Panc1 (cell line): ENCODE results near the gene CCDC192. TPM values are rescaled to one million over a fixed set of nuclear protein-coding genes. Genes with fewer than 3 reads are reported as not detected.

Experiments used
- ATAC-seq: fragments of 200-7000 bp; cut with Tn5 transposase; 2 replicates; pipeline ENCODE4 v1.9.1; 2020; ENCODE audit warnings: mild to moderate bottlenecking, moderate library complexity
- BruUV-seq: library from RNA; stranded (reverse); fragments of 400-500 nt; replicated peaks from 2 replicates; lab custom pipeline; 2021; lab: Mats Ljungman, UMichigan
- CTCF ChIA-PET: fragments of 300-600 bp; sonication (Branson Sonifier 250); formaldehyde crosslinking; loops from one replicate; lab custom pipeline; 2022; ENCODE audit warnings: antibody characterized with exemption; lab: Charles Lee
- POLR2A ChIA-PET: fragments of 300-600 bp; sonication (Branson Sonifier 250); formaldehyde crosslinking; loops from one replicate; lab custom pipeline; 2022; ENCODE audit warnings: antibody characterized with exemption; lab: Charles Lee
- DNase-seq: peaks from one replicate; pipeline ENCODE4 v3.0.0-alpha.2; 2010; ENCODE audit warnings: low read depth, low spot score
- H3K27ac ChIP-seq: 2 replicates; pipeline ENCODE4 v1.5.1; 2011; ENCODE audit warnings: mild to moderate bottlenecking, low read length, inconsistent platforms
- H3K27me3 ChIP-seq: fragments of 200-500 bp; sonication (Bioruptor generic); 2 replicates; pipeline ENCODE4 v1.6.0; 2014; ENCODE audit warnings: low read length, inconsistent platforms; ENCODE audit not compliant: control insufficient read depth, insufficient read depth
- H3K36me3 ChIP-seq: fragments of 200-500 bp; sonication (Bioruptor generic); 2 replicates; pipeline ENCODE4 v1.5.1; 2014; ENCODE audit warnings: inconsistent platforms, mild to moderate bottlenecking, low read length, moderate library complexity; ENCODE audit not compliant: control insufficient read depth, insufficient read depth
- H3K4me1 ChIP-seq: 2 replicates; pipeline ENCODE4 v1.5.1; 2011; ENCODE audit warnings: inconsistent platforms, mild to moderate bottlenecking, low read length, moderate library complexity; ENCODE audit not compliant: control insufficient read depth, insufficient read depth
- H3K4me3 ChIP-seq, 2 experiments: 2 replicates each; pipeline ENCODE4 v1.5.1; 2011 to 2012; ENCODE audit warnings: low read depth in 2 of 2, low read length in 2 of 2, mild to moderate bottlenecking in 2 of 2, inconsistent platforms in 1 of 2, moderate library complexity in 1 of 2
- H3K9me3 ChIP-seq: fragments of 200-500 bp; sonication (Bioruptor generic); 2 replicates; pipeline ENCODE4 v1.5.1; 2014; ENCODE audit warnings: low read depth, mild to moderate bottlenecking, inconsistent platforms, low read length, moderate library complexity; ENCODE audit not compliant: control insufficient read depth, insufficient read depth
- POLR2AphosphoS5 ChIP-seq: IDR thresholded peaks from 2 replicates; pipeline ENCODE4 v1.6.1; 2012; ENCODE audit warnings: mild to moderate bottlenecking, low read depth, low read length, moderate library complexity
- REST ChIP-seq, 2 experiments: IDR thresholded peaks; 2 replicates each; pipeline ENCODE4 v1.6.1; 2011 to 2012; ENCODE audit warnings: low read depth in 2 of 2, control low read depth in 1 of 2, low read length in 1 of 2, mild to moderate bottlenecking in 1 of 2, moderate library complexity in 1 of 2; ENCODE audit not compliant: insufficient read depth in 1 of 2
- SIN3A ChIP-seq: IDR thresholded peaks from 2 replicates; pipeline ENCODE4 v1.6.1; 2012; ENCODE audit warnings: low read depth, mild to moderate bottlenecking, low read length, moderate library complexity, borderline replicate concordance; ENCODE audit not compliant: insufficient read depth
- TCF7L2 ChIP-seq: IDR thresholded peaks from 2 replicates; pipeline ENCODE4 v1.6.1; 2011; ENCODE audit warnings: mild to moderate bottlenecking, low read depth, low read length, inconsistent platforms
- in situ Hi-C: cut with HindIII; loops from 2 replicates; pipeline ENCODE4 v1.10.0; 2016; ENCODE audit warnings: low sequenced_read_pairs, low pct_unique_long_range_greater_than_20kb
- intact Hi-C: fragments of 100-400 bp; cut with micrococcal nuclease; formaldehyde crosslinking; loops from one replicate; pipeline ENCODE4 v1.10.0; 2022; ENCODE audit not compliant: unreplicated experiment
- total RNA-seq: library from RNA; stranded (reverse); gene quantifications from one replicate; pipeline ENCODE4 v1.2.1, GENCODE V29; 2021; ENCODE audit not compliant: unreplicated experiment
- TF ChIP-seq, protein P1 (sequence below): fragments of 450-650 bp; IDR thresholded peaks from 2 replicates; pipeline ENCODE4 v1.5.1; 2017; ENCODE audit warnings: mild to moderate bottlenecking

The CCDC192 gene
- total RNA-seq, 1 experiment from 2014 or later, result not detected

GRCh38 chr5:127848098-127848497, 144.9 kb downstream of the CCDC192 start:
- intact Hi-C loops (no loop called here), in situ Hi-C loops (no loop called here)
- ATAC-seq (no peak), DNase-seq (no peak)
- no peak overlapping the region for H3K27ac ChIP-seq
- no peak overlapping the region for H3K4me3 ChIP-seq
- POLR2A ChIA-PET, result no interaction called here
- no peaks in the 10 kb centered on the region for H3K36me3 ChIP-seq
- no peaks in the 10 kb centered on the region for H3K27me3 ChIP-seq
- TF ChIP-seq TCF7L2 (no peak), REST (IDR thresholded peaks at IDR 0.05; ENCODE audit: insufficient read depth in 1 of 2, low read depth in 2 of 2, low read length in 1 of 2) (no peak), SIN3A (no peak), POLR2AphosphoS5 (no peak)
- TF ChIP-seq, protein P1, sequence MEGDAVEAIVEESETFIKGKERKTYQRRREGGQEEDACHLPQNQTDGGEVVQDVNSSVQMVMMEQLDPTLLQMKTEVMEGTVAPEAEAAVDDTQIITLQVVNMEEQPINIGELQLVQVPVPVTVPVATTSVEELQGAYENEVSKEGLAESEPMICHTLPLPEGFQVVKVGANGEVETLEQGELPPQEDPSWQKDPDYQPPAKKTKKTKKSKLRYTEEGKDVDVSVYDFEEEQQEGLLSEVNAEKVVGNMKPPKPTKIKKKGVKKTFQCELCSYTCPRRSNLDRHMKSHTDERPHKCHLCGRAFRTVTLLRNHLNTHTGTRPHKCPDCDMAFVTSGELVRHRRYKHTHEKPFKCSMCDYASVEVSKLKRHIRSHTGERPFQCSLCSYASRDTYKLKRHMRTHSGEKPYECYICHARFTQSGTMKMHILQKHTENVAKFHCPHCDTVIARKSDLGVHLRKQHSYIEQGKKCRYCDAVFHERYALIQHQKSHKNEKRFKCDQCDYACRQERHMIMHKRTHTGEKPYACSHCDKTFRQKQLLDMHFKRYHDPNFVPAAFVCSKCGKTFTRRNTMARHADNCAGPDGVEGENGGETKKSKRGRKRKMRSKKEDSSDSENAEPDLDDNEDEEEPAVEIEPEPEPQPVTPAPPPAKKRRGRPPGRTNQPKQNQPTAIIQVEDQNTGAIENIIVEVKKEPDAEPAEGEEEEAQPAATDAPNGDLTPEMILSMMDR, result no peak
- H3K9me3 ChIP-seq, result no peaks in the 10 kb centered on the region
- CTCF ChIA-PET, result no interaction called here
- no peaks in the 10 kb centered on the region for H3K4me1 ChIP-seq
- no TSS peak for BruUV-seq

- no peak for ATAC-seq
- TF ChIP-seq, protein P1, result no peak
- TF ChIP-seq REST (IDR thresholded peaks at IDR 0.05; ENCODE audit: insufficient read depth in 1 of 2, low read depth in 2 of 2, low read length in 1 of 2) (no peak), POLR2AphosphoS5 (no peak), TCF7L2 (no peak), SIN3A (no peak)
- in situ Hi-C loops, result no loop called here
- Histone ChIP-seq H3K27ac (no peak overlapping the region), H3K27me3 (no peaks in the 10 kb centered on the region), H3K36me3 (no peaks in the 10 kb centered on the region), H3K4me3 (no peak overlapping the region), H3K4me1 (no peaks in the 10 kb centered on the region), H3K9me3 (no peaks in the 10 kb centered on the region)
- ChIA-PET POLR2A (no interaction called here), CTCF (no interaction called here)
- DNase-seq, result no peak
- no TSS peak for BruUV-seq
- intact Hi-C loops, result no loop called here
Observed at GRCh38 chr5:127849408-127849807, 146.2 kb downstream of the CCDC192 start.
